GM21526 (cell line): ENCODE measurements around the gene MINPP1.
"Not testable (repeated sequence)": the region's sequence is repeated elsewhere in the genome, so short reads cannot be mapped to it uniquely, and the experiment has no call there.

ENCODE experiments used
- ATAC-seq: cut with Tn5 transposase; IDR thresholded peaks from one replicate; pipeline ENCODE4 v1.9.1; 2021; ENCODE audit warnings: moderate library complexity; ENCODE audit not compliant: unreplicated experiment, low FRiP score

MINPP1 gene

DNA sequence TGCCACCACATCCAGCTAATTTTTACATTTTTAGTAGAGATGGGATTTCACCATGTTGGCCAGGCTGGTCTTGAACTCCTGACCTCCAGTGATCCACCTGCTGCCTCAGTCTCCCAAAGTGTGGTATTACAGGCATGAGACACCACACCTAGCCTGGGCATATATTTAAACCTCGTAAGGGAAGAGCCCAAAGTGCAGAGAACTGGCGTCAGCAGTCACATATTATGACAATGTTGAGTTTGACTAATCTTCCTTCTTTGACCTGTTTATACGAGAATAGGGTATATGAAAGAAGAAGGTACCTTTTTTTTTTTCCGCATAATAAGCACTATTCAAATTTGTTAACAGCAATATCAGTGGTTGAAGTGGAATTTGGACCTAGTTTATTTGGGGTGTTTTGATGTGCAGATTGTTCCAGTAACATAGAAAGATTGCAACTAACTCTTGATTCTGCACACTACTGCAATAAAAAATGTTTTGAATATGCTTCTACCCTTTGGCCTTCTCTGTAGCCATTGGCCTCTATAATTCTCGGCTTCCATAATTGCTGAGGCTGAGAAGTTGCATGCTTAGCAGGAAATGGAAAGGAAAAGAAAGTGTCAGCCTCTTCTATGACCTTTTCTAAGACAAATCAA is 55.9 kb downstream of the MINPP1 start:
- no peak for ATAC-seq

DNA sequence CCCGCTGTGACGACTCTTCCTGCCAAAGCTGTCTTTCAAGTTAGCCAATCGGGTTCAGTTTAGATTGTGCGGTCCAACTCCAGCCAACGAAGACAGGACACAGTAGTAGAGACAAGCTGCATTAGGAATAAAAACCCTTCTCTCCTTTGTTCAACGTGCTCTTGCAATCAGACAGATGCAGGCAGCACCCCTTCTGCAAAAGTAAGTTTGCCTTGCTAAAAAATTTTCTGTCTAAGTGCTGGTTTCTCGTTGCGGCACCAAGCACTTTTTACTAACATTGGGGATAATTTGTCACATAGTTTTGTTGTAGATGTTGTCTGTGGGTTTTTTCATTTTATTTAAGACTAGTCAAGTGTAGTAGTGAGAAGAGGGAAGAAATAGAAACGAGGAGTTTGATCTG is 58.1 kb downstream of the MINPP1 start:
- ATAC-seq = no peak

DNA sequence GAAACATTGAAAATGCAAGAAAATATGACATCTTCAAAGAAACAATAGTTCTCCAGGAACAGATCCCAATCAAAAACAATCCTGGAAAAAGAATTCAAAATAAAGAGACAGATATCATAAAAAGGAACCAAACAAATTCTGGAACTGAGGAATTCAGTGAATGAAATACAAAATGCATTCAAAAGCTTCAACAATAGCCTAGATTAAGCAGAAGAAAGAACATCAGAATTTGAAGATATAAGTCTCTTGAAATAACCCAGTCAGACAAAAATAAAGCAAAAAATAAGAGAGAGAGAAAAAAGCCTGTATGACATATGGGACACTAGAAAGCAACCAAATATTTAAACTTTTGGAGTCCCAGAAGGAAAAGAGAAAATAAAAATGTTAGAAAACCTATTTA is 60.3 kb downstream of the MINPP1 start:
- ATAC-seq = no peak

DNA sequence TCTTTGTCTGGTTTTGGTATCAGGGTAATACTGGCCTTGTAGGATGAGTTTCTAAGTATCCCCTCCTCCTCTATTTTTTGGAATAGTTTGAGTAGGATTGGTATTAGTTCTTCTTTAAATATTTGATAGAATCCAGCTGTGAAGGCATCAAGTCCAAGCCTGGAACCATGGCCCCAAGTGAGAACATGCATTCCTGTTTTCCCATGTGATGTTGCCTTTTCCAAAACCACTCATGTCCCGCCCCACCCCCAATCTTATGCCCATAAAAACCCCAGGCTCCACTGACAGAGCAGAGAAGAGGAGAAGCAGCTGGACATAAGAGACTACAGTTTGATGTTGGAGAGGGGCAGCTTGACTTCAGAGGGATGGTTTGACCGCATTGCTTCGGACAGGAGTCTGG is 71.2 kb downstream of the MINPP1 start:
- no peak for ATAC-seq

DNA sequence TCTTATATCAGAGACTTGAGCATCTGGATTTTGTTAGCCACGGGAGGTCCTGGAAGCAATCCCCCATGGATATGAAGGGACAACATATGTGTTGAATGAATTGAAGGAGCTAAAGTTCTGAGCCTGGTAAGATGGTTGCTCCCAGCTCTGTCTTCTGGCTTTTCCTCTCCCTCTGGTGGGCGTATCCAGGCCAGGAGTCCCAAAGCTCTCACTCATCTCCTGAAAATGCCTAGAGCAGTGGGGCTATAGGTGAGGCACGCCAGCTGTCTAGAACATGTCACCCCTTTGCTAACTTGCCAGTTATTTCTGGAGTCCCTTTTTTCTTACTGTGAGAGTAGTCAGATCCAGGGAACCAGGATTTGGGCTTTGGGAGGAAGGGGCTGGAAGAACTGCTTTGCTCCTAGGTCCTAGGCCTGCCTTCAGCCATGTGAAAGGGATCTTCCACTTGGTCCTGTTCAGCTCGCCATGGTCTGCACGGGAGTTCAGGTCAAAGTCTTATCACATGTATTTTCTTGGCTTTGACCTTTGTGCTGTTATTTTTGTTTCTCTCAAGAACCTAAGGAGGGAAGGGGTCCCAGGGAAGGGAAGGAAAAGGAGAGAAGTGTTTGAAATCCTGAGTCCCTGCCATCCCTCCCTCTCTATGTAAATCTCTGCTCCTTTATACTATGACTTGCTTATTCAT is 73.6 kb downstream of the MINPP1 start:
- ATAC-seq = no peak

DNA sequence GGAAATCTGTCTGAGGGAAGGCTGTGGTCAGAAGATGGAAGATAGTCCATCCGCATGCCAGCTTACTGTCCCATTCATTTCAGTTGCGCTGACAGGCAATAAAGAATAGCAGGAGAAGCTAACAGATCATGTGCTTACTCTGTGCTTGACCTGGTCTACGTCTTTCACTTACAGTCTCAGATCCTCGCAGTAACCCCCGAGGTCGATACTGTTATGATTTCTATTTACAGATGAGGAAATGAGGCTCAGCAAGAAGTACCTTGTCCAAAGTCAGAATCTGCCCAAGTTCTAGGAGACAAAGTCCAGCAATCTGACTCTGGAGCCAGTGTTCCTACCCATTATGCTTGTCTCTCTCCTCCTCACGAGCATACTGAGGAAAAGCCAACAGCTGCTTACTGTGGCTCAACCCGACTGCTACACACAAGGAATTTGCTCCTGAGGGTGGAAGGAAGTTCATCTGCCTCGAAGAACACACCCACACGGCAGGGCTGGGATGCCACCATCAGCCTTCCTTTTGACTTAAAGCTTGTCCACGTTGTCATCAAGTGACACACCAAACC is 74.2 kb downstream of the MINPP1 start:
- no peak for ATAC-seq

DNA sequence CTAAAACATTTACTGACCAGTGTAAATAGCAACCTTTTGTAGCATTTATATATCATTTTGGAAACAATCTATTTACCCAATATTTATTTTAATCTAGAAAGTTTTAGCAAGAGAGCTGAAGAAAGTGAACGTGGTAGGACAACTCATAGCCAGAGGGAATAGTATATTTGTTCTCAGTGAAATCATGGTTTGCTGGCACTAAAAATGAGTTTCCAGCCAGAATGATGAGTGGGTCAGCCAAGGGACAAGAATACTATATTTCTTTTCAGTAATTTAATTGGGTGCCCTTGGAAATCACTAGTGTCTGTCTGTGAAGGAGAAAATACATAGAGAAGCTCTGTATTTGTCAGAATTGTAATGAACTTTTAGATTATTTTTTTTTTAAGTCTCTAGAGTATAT is 74.9 kb downstream of the MINPP1 start:
- ATAC-seq = no peak

DNA sequence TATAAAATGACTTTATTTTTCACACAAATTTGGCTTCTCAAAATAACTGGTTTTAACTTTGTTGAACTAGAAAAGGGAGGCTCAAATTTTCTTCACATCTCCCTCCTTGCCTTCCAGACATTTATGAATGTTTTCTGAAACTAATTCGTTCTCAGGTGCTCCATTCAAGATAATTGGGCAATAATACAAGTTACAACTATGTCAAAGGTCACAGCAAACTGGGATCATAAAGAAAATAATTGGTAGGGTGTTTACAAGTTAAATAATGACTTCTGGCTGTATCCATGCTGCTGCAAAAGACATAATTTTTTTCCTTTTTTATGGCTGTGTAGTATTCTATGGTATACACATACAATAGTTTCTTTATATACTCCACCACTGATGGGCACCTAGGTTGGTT is 75.3 kb downstream of the MINPP1 start:
- ATAC-seq = no peak

DNA sequence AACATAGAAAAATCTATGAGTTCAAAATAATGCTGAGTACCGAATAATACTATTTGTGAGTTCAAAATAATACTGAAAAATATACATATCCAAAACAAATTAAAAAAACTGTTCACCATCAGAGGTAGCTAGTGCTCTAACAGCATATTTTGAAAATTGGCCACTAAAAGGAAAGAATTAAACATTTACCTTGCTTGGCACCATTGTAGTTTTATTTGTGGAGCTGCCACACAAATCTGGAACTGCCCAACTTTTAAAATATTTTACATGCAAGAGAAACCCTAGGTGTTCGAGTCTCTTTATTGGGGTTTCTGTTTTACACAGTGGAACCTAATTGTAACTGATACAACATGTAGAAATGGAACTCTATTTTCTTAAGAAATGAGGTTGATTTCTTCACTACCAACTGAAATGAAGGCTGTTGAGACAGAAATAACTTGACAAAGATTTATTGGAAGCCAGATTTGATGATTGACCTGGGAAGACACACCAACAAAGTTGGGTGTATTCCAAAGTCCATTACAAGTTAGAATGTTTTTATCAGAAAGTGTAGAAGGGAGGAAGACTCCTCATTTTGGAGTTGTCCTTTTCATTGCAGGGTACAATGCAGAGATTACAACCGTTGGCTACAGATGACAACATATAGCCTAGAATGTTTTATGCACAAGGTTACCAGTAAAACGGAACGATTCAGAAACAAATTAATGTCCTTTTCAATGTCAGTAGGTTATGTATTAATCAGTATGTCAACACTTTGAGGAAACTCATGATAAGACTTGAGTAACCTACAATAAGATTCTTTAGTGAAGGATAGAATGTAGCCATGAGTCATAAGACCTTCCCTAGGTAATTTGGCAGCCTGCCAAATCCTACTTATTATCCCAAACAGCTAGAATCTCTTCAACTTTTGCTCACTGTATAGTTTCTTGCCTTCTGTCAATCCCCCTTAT is 81.1 kb downstream of the MINPP1 start:
- no peak for ATAC-seq

DNA sequence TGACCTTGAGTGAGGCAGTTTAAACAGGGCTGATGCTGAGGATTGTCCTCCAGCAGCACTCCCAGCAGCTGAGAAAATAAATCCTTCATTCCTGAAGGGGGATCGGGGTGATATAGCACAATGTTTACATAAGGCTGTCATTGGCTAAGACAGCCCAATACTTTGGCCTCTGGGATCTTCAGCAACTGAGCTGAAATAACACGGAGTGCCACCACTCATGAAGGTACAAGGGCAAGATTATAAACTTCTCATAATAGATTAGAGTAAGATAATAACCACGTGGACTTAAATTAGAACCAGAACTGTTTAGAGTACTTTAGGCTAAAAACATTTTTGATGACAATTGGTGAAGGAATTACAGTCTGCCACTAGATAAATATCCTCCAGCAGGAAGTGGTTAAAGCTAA is 85.0 kb downstream of the MINPP1 start:
- ATAC-seq = no peak

DNA sequence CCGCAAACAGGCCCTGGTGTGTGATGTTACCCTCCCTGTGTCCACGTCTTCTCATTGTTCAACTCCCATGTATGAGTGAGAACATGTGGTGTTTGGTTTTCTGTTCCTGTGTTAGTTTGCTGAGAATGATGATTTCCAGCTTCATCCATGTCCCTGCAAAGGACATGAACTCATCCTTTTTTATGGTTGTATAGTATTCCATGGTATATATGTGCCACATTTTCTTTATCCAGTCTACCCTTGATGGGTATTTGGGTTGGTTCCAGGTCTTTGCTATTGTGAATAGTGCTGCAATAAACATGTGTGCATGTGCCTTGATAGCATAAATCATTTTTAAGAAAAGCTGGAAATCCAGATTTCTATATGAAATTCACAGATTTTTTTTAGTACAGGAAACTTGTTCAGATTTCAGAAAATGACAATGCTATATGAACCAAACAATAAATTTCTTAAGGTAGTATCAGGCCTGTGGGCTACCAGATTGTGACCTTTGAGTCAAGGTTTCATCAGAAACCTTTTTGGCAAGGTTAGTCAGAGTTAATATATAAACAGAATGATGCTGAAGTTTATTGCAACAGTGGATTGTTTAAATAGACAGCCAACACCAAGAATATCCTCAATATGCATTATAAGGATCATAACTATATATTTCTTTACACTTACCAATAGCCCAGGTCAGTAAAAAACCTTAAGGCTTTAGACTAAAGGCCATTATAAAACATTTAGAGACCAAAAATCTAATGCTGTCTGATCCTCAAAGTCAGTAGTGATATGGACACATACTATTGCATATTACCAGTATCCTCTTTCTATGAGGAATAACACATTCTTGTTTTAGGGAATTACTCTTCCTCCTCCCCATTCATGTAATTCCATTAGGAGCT is 86.3 kb downstream of the MINPP1 start:
- no peak for ATAC-seq

DNA sequence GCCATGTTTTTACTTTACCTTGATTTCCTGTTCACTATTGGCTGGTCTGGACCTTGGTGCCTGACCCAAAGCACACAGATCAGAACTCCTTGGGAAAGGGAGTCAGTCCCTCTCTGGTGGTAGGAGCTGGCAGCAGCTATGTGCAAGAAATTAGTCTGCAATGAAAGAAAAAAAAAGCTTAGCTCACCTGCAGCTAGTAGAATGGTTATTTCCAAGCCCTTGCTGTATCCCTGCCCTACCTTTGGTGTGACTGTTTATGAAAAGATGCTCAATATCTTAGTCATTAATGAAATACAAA is 86.8 kb downstream of the MINPP1 start:
- ATAC-seq = no peak

DNA sequence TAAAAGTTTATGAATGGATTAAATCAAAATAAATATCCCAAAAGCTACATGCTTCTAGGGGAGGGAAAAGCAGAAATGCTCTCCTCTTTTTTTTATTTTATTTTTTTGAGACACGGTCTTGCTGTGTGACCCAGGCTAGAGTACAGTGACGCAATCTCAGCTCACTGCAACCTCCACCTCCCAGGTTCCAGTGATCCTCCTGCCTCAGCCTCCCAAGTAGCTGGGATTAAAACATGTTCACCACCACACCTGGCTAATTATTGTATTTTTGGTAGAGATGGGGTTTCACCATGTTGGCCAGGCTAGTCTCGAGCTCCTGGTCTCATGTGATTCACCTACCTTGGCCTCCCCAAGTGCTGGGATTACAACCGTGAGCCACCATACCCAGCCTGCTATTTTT is 88.2 kb downstream of the MINPP1 start:
- ATAC-seq = not testable (repeated sequence)

DNA sequence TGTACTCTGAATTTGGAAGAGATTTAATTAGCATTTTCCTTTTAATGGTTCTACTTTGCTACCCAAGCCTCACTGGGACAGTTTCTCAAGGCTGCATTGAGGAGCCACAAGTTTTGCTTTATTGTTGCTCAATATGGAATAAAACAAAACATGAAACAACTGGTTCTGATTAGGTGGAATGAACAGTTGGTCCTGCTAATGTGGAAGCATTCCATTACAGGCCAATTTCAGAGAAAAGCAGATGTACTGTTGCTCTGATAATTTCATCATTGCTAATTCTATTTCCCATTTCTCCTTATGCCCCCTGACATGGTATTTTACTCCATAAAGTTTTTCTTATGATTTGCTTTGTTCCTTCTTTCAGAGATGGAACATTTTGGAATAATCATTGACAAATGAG is 89.0 kb downstream of the MINPP1 start:
- no peak for ATAC-seq

DNA sequence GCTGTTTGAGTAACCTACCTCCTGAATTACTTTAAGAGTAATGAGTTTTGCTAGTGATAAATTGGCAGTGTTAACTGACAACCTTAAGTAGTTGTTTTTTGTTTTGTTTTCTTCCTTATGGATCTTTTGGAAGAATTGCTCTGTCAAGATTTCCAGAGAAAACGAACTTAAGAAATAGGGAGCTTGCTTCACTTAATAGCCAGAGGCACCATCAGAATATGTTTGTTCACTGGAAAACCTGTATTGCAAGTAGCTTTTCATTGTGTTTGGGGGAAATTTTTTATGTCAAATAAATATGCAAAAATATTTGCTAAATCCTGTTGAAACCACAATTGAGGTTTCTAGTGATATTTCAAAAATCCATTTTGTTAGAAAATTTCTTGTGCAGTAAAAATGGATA is 89.5 kb downstream of the MINPP1 start:
- ATAC-seq = no peak

DNA sequence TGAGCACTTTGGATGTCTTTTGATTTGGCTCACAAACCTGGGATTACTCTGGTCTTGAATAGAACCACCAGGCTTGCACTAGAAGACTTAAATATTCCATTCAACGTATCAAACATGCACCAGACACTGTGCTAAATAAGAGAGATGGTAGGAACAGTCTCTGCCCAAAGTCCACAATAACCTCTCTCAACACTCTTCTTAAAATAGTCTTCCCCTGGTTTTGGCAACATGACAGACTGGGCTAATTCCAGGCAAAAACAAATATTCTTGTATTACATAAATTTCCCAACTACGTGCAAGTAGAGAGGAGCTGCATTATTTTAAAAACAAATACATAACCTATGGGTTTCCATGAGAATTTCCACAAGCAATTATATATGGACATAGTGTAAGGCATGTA is 90.2 kb downstream of the MINPP1 start:
- no peak for ATAC-seq

DNA sequence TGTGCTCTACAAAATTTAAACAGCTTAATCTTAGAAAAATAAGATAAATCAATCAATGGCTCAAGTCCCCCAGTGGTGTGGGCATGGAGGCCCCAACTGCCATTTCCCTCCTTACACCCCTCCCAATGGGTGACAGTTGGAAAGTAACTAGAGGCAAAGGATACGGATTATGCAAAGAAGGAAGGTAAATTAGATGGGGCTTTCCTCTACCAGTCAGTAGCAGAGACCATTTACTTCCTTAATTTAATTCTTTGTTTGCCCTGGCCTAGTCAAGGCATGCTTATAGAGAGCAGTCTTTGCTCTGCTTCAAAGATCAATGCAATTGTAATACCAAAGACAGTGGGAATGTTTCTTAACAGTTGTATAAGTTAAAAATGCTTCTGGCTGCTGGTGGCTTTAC is 91.7 kb downstream of the MINPP1 start:
- no peak for ATAC-seq

DNA sequence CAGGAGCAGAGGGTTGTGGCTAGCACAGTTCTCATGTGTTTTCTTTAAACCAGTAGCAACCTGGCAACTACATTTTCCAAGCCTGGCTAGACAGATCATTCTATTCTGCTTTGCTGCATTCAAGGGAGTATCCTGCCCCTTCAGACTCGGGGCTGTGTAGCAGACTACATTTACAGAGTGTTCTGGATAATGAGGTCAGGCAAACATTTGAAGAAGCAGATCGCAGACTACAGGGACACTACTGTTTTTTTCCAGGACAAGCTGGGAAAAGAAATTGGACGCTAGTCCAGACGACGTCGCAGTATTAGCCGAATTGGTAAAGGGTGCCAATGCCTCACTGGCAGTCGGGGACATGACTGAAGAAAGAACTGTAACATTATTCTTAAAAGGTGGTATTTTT is 94.0 kb downstream of the MINPP1 start:
- ATAC-seq = no peak

DNA sequence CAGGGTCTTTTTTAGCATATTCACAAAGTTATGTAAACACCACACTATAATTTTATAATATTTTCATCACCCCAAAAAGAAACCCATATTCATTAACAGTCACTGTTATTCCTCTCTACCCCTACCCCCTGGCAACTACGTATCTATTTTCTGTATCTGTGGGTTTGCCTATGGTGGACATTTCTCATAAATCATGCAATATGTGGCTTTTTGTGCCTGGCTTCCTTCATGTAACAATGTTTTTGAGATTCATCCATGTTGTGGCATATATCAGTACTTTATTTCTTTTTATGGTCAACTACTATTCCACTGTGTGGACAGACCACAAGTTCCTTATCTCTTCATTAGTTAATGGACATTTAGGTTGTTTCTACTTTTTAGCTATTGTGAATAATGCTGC is 95.9 kb downstream of the MINPP1 start:
- ATAC-seq = no peak
